ENCODE results near the gene HPCA.
"Not testable (repeated sequence)": the region's sequence is repeated elsewhere in the genome, so short reads cannot be mapped to it uniquely, and the experiment has no call there.

HPCA gene

GRCh38 chr1:32903991-32904785 lies 17.9 kb downstream of the HPCA start:
- H3K4me3 ChIP-seq (ENCODE audit: low read depth, low read length) = no peak overlapping the region
- no peak for DNase-seq (ENCODE audit: low read depth)
- no peak for TF ChIP-seq CTCF (IDR thresholded peaks at IDR 0.05; ENCODE audit: low read depth, low read length, missing control alignments)

- no peak for TF ChIP-seq CTCF (IDR thresholded peaks at IDR 0.05; ENCODE audit: low read depth, low read length, missing control alignments)
- no peak overlapping the region for H3K4me3 ChIP-seq (ENCODE audit: low read depth, low read length)
- no peak for DNase-seq (ENCODE audit: low read depth)
Observed at GRCh38 chr1:32904797-32905196, 18.5 kb downstream of the HPCA start.

- not testable (repeated sequence) for DNase-seq (ENCODE audit: low read depth)
Observed at GRCh38 chr1:32905588-32905987, 19.3 kb downstream of the HPCA start.

GRCh38 chr1:32906654-32907053 lies 20.4 kb downstream of the HPCA start:
- H3K4me3 ChIP-seq (ENCODE audit: low read depth, low read length) = no peak overlapping the region
- TF ChIP-seq CTCF (IDR thresholded peaks at IDR 0.05; ENCODE audit: low read depth, low read length, missing control alignments) = no peak
- DNase-seq (ENCODE audit: low read depth) = no peak

More at GRCh38 chr1:32905588-32905987, 19.3 kb downstream of the HPCA start:
- not testable (repeated sequence) for H3K4me3 ChIP-seq (ENCODE audit: low read depth, low read length)

GRCh38 chr1:32907435-32907834 lies 21.1 kb downstream of the HPCA start:
- H3K4me3 ChIP-seq (ENCODE audit: low read depth, low read length) = no peak overlapping the region
- no peak for DNase-seq (ENCODE audit: low read depth)
- no peak for TF ChIP-seq CTCF (IDR thresholded peaks at IDR 0.05; ENCODE audit: low read depth, low read length, missing control alignments)

- no peak for DNase-seq (ENCODE audit: low read depth)
- TF ChIP-seq CTCF (IDR thresholded peaks at IDR 0.05; ENCODE audit: low read depth, low read length, missing control alignments) = no peak
- no peak overlapping the region for H3K4me3 ChIP-seq (ENCODE audit: low read depth, low read length)
Observed at GRCh38 chr1:32910319-32910718, 24.0 kb downstream of the HPCA start.

- no peak for TF ChIP-seq CTCF (IDR thresholded peaks at IDR 0.05; ENCODE audit: low read depth, low read length, missing control alignments)
- H3K4me3 ChIP-seq (ENCODE audit: low read depth, low read length) = no peak overlapping the region
- DNase-seq (ENCODE audit: low read depth) = no peak
Observed at GRCh38 chr1:32915766-32916706, 29.7 kb downstream of the HPCA start.
